ENCODE data around the gene TP73. TPM values are rescaled to one million over a fixed set of nuclear protein-coding genes. Genes with fewer than 3 reads are reported as not detected.

TP73 gene
- total RNA-seq, 4 donors from 2014 or later = 4.9 to 8.8 (median 7.0) TPM

DNA sequence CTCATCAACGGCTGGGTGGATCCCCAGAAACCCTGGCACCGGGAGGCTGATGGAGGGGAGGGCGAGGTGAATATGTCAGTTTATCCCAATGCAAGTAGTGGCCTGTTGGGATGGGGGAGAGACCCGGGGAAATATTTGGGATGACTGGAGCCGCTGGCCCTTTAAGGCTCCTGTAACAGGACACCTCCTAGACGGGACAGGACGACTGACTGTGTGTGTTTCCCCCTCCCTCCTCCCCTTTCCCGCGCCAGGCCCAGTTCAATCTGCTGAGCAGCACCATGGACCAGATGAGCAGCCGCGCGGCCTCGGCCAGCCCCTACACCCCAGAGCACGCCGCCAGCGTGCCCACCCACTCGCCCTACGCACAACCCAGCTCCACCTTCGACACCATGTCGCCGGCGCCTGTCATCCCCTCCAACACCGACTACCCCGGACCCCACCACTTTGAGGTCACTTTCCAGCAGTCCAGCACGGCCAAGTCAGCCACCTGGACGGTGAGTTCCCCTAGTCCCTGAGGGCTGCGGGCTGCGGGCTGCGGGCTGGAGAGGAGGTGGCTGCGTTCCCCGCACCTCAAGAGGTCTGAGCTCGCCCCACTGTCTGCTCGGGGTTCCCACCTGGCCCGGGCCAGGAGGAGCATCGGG, 55.1 kb downstream of the TP73 start:
- Histone ChIP-seq H3K27me3 (peaks cover 0 to 91% (median 0%) of the 10 kb centered on the region in 4 donors), H3K27ac (peak overlapping the region in 1 of 4 donors; percentile 53), H3K36me3 (no peaks in the 10 kb centered on the region), H3K9me3 (no peaks in the 10 kb centered on the region), H3K4me1 (peaks cover 31 to 99% (median 40%) of the 10 kb centered on the region in 3 donors), H3K4me3 (peak overlapping the region; percentile 31 to 55 (median 38))
- 16% methylated on average over 10 of the region's 35 CpGs; no CpG with 5 or more reads in 1 of the 2 donors for WGBS, 2 donors
- no peak for DNase-seq
- no peak for TF ChIP-seq POLR2A (IDR thresholded peaks at IDR 0.05)
- TF ChIP-seq, protein P1, sequence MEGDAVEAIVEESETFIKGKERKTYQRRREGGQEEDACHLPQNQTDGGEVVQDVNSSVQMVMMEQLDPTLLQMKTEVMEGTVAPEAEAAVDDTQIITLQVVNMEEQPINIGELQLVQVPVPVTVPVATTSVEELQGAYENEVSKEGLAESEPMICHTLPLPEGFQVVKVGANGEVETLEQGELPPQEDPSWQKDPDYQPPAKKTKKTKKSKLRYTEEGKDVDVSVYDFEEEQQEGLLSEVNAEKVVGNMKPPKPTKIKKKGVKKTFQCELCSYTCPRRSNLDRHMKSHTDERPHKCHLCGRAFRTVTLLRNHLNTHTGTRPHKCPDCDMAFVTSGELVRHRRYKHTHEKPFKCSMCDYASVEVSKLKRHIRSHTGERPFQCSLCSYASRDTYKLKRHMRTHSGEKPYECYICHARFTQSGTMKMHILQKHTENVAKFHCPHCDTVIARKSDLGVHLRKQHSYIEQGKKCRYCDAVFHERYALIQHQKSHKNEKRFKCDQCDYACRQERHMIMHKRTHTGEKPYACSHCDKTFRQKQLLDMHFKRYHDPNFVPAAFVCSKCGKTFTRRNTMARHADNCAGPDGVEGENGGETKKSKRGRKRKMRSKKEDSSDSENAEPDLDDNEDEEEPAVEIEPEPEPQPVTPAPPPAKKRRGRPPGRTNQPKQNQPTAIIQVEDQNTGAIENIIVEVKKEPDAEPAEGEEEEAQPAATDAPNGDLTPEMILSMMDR (IDR thresholded peaks at IDR 0.05) = no peak
- intact Hi-C loops (cut with DNase I) = no loop called here

DNA sequence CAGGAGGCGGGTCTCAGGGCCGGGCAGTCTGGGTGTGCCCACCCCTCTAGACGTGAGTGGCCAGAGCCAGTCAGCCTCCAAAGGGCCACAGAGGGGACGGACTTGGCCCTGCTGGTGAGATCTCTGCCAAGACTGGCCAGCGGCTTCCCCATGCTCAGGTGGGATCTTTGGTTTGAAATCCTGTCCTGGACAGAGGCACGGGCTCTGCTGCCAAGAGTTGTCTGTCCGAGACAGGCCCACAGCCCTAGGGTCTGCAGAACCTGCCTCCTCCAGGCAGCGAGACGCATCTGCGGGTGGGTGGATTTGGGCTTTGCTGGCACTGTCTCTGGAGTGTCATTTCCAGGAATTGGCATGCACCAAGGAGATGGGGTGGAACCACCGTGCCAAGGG, 55.6 kb downstream of the TP73 start:
- TF ChIP-seq, protein P1 (IDR thresholded peaks at IDR 0.05) = no peak
- TF ChIP-seq POLR2A (IDR thresholded peaks at IDR 0.05) = no peak
- peak overlapping the region; percentile 31 to 55 (median 38) for H3K4me3 ChIP-seq
- intact Hi-C loops (cut with DNase I) = no loop called here
- DNase-seq = no peak
- 80% methylated on average over 2 of the region's 11 CpGs; no CpG with 5 or more reads in 1 of the 2 donors for WGBS, 2 donors
- no peaks in the 10 kb centered on the region for H3K9me3 ChIP-seq
- no peaks in the 10 kb centered on the region for H3K36me3 ChIP-seq
- H3K27me3 ChIP-seq = peaks cover 0 to 91% (median 0%) of the 10 kb centered on the region in 4 donors
- peaks cover 29 to 99% (median 40%) of the 10 kb centered on the region in 3 donors for H3K4me1 ChIP-seq
- peak overlapping the region in 1 of 4 donors; percentile 53 for H3K27ac ChIP-seq

DNA sequence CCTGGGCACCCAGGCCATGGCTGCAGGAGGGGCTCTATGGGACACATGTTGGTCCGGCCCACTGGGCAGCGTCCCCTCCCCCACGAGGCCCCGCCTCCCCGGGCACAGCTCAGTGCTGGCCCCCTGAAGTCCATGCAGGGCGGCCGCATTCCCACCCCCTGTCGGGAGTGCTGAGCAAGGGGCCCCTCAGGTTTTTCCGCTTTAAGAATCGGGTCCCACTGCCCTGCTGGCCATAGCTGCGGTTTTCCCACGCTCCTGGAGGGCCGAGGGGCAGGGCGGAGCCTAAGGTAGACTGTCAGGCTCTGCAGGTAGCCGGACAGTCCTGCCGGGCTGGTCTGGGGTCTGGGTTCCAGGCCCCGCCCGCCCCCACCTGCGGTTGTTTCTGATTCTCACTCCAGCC, 56.5 kb downstream of the TP73 start:
- TF ChIP-seq, protein P1 (IDR thresholded peaks at IDR 0.05) = no peak
- no peak for TF ChIP-seq POLR2A (IDR thresholded peaks at IDR 0.05)
- WGBS, 2 donors = 3 to 16% methylated on average over 3 to 5 of the region's 19 CpGs

DNA sequence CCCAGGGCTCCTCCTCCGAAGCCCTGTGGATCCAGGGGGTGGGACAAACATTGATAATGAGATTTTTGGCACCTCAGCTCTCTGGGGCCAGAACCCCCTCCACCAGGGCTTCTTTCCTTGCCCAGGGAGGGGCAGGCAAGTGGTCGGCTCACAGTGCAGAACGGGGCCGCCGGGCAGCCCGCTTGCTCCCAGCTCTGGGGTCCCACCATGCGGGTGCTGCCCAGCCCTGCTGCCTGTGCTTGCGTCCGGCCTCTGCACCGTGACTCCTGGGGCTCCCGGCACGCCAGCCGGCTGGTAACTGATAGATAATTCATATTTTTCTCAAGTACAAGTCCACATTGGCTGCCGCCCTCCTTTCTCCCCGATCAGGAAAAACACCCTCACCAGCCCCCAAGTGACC, 57.9 kb downstream of the TP73 start:
- peaks cover 0 to 97% (median 0%) of the 10 kb centered on the region in 4 donors for H3K27me3 ChIP-seq
- no peak for DNase-seq
- intact Hi-C loops (cut with DNase I) = no loop called here
- 44% methylated on average over 10 of the region's 15 CpGs; no CpG with 5 or more reads in 1 of the 2 donors for WGBS, 2 donors
- TF ChIP-seq POLR2A (IDR thresholded peaks at IDR 0.05) = no peak
- TF ChIP-seq, protein P1 (IDR thresholded peaks at IDR 0.05) = no peak
- no peaks in the 10 kb centered on the region for H3K36me3 ChIP-seq
- peaks cover 20 to 97% (median 36%) of the 10 kb centered on the region in 3 donors for H3K4me1 ChIP-seq
- H3K27ac ChIP-seq = no peak overlapping the region
- no peaks in the 10 kb centered on the region for H3K9me3 ChIP-seq
- H3K4me3 ChIP-seq = peak overlapping the region in 3 of 4 donors; percentile 6 to 55 (median 42)

More for the DNA sequence above, 56.5 kb downstream of the TP73 start:
- no peak for DNase-seq
- Histone ChIP-seq H3K27me3 (peaks cover 0 to 94% (median 0%) of the 10 kb centered on the region in 4 donors), H3K9me3 (no peaks in the 10 kb centered on the region), H3K27ac (peak overlapping the region in 1 of 4 donors; percentile 28), H3K4me3 (peak overlapping the region; percentile 31 to 55 (median 38)), H3K4me1 (peaks cover 22 to 99% (median 38%) of the 10 kb centered on the region in 3 donors), H3K36me3 (no peaks in the 10 kb centered on the region)
- intact Hi-C loops (cut with DNase I) = no loop called here

- DNase-seq = no peak
- H3K27me3 ChIP-seq = peaks cover 0 to 99% (median 0%) of the 10 kb centered on the region in 4 donors
- H3K4me3 ChIP-seq = peak overlapping the region in 1 of 4 donors; percentile 18
- no peak for TF ChIP-seq POLR2A (IDR thresholded peaks at IDR 0.05)
- TF ChIP-seq, protein P1 (IDR thresholded peaks at IDR 0.05) = no peak
- no peaks in the 10 kb centered on the region for H3K9me3 ChIP-seq
- H3K27ac ChIP-seq = peak overlapping the region in 3 of 4 donors; percentile 7 to 42 (median 38)
- H3K36me3 ChIP-seq = no peaks in the 10 kb centered on the region
- intact Hi-C loops (cut with DNase I) = no loop called here
- peaks cover 20 to 98% (median 37%) of the 10 kb centered on the region in 3 donors for H3K4me1 ChIP-seq
- 72% methylated on average over 7 of the region's 11 CpGs; no CpG with 5 or more reads in 1 of the 2 donors for WGBS, 2 donors
These were observed 59.1 kb downstream of the TP73 start for GRCh38 chr1:3711381-3711779.
